SW 1271 (cell line): ENCODE data around the gene PSMB2.

Source experiments
- DNase-seq, 2 experiments: peaks; one replicate each; lab custom pipeline; 2025; lab: John Stamatoyannopoulos, UW

The PSMB2 gene

DNA sequence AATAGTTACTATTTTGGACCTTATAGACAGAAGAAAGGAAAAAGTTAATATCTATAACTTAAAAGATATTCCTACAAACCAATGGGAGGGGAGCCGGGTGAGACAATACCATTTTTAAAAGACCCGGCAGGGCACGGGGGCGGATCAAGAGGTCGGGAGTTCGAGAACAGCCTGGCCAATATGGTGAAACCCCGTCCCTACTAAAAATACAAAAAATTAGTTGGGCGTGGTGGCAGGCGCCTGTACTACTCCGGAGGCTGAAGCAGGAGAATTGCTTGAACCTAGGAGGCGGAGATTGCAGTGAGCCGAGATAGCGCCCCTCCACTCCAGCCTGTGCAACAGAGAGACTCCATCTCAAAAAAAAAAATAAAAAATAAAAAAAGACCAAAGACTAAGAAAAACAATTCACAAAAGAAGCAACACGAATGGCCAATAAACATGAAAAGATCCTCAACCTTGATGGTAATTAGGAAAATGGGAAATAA lies 1.2 kb upstream of the PSMB2 start:
- DNase-seq: no peak

DNA sequence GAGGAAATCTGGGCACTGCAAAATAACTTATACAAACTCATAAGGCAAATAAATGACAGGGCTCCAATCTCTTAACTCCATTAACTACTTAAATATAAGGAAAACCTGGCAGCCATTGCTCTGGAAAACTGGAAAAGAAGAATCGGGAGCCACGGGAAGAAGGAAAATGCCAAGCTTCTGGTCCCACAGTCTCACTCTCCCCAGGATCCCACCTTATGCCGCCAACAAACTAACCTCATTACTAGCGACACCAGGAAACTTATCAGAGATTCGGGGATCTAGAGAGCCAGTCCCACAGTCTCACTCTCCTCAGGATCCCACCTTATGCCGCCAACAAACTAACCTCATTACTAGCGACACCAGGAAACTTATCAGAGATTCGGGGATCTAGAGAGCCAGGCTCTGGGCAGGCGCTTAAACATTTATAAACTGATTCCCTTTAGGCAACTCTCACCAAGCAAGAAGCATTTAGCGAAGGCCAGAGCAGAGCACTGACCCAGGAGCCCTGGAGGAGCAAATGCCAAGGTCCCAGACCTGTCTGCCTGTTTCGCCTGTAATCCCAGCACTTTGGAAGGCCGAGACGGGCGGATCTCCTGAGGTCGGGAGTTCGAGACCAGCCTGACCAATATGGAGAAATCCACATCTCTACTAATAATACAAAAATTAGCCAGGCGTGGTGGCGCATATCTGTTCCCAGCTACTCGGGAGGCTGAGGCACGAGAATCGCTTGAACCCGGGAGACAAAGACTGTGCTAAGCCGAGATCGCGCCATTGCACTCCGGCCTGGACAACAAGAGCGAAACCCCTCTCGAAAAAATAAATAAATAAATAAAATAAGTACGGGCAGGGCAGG lies 720 bp downstream of the PSMB2 start:
- no peak for DNase-seq

DNA sequence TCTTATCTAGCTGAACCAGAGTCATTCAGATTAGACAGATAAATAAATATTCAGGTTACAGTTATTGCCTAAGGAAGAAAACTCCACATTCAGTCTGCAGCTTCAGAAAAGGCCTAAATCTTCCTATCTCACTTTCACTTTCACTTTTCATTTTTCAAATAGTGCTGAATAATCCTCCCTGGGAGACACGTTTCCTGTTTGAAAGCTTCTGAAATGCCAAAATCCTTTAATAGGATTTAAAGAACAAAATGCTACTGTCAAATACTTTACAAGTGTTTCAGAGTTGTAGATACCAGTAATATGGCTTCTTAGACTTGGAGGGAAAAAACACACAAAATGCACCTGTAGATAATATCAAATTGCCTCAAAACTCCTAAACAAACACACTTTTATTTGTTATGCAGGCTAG lies 3.9 kb downstream of the PSMB2 start:
- DNase-seq: peak in 1 of 2 experiments; percentile 37

DNA sequence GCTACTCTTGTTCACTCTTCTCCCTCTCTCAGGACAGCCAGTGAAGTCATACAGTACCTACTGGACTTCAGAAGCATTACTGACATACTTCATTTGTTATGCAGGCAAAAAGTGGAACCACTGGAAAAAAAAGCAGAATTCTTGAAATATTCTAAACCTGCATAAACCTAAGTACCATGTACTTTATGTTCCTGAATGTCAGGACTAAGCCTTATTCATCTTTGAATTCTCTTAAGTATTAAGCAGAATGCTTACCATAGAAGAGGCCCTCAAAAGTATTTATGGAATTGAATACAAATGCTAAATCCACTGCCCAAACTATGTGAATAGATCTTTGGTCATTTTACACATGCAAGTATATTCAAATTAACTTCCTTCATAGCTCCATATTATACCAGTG lies 7.8 kb downstream of the PSMB2 start:
- no peak for DNase-seq

DNA sequence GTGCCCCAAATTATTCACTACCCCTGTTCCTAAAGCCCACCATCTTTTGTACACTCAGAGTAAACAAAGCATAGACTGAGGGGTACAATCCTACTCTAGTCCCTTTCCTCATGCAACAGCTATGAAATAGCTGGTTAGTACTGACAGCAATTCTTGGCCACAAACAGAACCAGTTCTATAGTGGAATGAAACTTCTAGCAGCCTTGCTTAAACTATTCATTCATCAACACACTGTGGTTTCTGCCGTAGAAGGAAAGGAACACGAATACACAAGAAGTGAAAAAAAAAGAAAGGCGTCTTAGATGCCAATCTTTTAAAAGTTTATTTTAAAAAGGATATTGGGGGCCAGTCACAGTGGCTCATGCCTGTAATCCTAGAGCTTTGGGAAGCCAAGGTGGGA lies 9.9 kb downstream of the PSMB2 start:
- no peak for DNase-seq

DNA sequence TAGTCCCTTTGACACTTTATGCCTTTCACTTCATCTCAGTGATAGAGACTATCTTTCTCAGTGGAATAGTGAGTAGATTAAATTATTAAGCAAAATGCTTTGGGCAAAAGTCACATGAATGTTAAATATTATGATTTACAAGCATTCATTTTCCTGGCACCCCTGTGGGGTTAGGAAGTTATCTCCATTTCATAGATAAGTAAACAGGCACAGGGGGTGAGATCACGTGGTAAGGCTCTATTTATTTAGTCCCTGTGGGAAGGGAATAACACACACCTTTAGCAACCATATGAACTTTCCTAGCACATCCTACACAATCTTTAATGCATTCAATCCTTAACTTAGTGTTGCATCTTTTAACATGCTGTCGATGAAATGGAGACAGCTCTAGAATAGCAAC lies 12.3 kb downstream of the PSMB2 start:
- no peak for DNase-seq

DNA sequence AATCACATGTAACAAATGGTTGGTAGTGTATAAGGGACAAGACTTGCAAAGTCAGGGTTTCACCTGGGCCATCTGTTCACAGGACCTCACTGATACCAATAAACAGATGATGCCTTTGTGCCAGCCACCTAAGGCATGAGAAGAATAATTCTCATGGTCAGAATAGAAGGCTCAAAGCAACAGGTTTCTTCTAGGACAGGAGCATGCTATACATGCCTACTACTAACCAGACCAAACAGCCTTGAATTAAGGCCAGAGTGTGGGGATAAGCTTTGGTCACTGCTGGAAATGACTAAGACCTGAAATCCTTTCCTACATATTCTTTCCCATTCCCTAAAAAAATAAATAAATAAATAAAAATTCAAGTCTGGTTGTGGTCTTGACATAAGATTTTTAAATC lies 17.5 kb downstream of the PSMB2 start:
- no peak for DNase-seq

DNA sequence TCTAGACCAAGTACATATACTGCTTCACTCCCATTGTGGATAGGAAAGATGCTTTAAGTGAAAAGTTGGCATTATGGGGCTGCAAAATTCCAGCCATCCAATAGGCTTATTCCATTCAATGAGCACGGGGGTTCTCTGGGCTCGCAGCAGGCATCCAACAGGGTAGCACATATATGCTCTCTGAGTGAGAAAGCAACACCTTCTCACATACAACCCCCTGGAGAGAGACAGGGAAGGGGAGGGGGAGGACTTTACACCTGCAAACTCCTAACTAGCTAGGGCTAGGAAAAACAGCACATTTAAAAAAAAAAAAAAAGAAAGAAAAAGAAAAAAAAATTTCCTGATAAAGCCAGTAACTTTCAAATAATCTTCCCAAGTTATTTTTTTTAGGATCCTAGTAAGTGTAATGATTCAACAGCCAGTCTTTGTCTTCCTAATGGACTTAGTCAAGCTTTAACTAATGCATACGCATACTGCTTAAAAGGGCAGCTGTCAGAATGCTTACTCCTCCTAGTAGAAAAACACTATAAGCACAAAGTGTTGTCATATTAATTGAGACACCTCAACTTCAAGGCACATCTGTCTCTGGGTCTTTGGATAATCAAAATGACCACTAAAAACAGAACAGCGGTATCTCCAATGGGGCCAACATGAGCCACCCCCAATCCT lies 18.7 kb downstream of the PSMB2 start:
- DNase-seq: no peak

DNA sequence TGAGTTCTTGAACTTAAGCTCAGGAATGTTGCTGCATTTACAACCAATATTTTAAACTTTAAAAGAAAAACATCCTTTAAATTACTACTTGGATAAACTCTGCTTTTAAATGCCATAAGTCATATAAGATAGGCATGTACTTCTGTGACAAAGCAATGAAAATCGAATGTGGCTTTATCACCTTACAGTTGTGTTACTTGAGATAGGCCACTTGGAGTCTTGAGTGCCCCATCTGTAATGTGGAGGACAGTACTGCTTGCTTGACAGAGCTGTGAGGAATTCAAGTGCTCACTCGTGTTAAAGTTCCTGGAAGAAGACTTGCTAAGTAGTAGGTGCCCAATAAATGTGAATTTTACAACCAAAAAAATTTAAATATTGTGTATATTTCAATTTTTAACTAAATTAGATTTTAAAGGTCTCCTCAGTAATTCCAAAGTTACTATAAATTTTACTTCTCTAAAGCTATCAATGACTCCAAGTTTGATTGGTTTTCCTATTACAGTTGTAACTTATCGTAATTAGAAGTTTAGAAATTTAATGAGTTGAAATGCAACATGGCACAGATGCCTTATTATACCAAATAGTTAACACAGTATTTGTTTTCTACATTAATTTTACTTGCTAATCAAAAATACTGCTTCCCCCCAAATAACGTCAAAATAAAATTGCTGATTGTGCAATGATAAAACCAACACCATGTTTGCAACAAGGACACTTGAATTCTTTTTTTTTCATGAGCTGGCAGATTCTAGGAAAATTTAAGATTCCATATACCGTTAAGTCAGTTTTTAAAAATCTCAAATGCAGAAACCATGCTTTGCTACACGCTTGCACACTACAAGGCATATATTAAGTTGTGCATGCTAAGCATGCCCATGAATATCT lies 21.8 kb downstream of the PSMB2 start:
- no peak for DNase-seq

DNA sequence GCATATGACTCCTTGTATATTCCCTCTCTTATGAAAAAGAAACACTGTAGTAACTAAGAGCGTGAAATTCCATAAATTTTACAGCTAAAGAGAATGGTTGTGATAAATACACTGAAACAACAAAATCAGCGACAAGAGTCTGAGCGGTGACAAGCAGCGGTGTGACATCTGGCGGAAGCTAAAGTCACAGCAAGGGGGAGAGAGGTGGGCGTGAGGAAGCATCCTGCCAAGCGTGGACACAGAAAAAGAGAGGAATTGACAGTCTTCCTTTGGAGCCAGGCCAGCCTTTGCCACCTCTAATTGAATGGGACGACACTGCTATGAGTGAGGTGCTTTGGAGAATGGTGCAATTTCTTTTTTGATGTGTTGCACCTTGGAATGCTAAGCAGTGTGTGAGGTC lies 25.9 kb downstream of the PSMB2 start:
- no peak for DNase-seq

DNA sequence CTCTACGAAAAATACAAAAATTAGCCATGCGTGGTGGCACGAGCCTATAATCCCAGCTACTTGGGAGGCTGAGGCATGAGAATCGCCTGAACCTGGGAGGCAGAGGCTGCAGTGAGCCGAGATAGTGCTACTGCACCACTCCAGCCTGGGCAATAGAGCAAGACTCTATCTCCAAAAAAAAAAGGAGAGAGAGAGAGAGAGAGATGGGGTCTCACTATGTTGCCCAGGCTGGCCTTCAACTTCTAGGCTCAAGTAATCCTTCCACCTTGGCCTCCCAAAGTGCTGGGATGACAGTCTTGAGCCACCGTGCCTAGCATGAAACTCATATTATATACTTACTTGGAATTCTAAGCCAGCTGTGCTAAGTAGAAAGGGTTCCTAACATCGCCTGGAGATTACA lies 29.7 kb downstream of the PSMB2 start:
- no peak for DNase-seq

DNA sequence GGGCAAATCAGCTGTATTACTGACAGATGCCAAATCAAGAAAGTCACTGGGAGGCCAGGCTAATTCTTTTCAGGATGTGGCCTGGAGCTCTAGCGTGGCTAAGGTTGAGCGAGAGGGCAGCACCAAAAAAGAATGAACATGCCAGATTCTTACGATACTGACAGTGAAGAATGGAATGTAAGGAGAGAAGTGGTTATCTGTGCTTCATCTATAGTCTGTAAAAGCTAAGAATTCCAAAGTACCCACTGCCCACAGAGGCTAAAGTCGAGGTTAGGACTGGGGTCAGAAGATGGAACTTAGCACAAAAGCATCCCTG lies 35.5 kb downstream of the PSMB2 start:
- peak in 1 of 2 experiments; percentile 30 for DNase-seq

DNA sequence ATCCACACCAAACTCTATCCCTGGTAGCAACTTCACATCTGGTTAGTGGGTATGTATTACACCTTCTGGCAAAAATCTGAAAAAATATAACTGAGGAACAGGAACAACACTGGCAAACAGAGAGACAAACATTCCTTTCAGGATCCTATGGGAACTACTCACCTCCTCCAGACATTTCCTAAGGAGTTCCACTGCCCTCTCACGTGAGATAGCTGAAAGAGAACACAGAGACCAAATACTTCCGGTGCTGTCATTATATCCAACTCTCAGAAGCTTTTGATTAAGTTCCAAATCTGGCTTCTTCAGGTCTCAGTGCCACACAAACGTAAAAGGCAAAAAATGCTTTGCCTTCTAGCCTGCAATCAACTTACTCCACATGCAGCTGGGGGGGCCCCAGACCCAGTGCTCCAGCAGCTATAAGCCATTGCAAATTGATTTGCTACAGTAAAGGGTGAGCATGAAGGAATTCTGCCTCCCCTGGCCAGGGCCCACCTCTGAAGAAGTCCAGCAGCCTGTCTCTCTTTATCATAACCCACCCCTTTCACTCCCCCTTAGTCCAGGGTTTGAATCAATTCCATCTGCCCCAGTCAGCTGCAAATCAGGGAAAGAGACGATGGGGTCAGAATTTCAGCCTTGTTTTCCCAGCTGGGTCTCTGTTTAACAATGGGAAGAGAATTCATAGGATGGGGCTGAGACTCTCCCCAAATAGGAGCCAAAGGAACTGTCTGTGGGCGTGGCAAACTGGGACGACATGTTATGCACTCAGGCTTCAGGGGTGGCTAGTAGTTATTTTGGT lies 36.1 kb downstream of the PSMB2 start:
- DNase-seq: no peak

DNA sequence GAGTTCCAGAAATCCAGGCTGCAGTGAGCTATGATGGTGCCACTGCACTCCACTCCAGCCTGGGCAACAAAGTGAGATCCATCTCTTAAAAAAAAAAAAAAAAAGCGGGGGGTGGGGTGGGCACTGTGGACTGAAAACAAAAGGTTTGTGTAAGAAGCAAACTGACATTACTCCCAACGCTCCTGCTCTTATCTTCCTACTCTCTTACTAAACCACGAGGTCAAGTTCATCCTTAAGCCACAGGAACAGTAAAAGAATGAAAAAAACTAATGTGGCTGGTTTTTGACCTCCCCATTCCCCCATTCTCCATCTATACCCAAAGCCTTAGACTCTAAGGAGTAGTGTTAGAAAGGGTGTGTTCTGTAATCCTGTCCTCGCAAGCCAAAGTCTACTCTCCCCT lies 37.4 kb downstream of the PSMB2 start:
- DNase-seq: no peak

DNA sequence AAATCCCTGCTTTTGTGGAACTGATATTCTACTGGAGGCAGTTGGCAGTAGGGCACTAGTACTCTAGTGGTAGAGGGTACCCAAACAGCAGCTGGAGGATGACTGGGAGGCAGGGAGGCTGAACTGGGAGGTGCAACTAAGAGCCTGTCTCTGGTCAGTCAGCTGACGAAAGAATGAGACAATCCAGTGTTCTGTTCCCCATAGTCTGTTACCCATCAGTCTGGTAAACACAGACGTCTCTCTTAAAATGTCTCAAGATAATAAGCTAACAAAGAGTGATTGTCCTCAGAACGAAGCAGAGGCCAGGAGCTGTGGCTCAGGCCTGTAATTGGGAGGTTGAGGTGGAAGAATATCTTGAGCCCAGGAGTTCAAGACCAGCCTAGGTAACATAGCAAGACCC lies 37.9 kb downstream of the PSMB2 start:
- no peak for DNase-seq

DNA sequence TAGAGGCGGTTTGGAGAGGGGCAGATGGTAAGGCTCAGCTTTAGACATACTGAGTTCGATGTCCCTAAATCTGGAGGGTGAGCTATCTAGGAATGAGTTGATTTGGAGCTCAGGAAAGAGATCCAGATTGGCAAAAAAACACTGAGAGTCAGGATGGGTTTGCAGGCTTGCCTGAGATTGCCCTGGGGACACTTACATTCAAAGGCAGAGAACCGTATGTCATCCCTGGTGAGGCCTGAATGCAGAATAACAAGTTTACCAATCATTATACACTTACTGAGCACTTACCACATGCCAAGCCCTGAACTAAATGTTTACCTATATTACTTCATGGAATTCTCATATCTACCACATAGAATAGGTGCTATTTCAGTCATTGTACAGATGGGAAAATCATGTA lies 40.7 kb downstream of the PSMB2 start:
- DNase-seq: no peak

DNA sequence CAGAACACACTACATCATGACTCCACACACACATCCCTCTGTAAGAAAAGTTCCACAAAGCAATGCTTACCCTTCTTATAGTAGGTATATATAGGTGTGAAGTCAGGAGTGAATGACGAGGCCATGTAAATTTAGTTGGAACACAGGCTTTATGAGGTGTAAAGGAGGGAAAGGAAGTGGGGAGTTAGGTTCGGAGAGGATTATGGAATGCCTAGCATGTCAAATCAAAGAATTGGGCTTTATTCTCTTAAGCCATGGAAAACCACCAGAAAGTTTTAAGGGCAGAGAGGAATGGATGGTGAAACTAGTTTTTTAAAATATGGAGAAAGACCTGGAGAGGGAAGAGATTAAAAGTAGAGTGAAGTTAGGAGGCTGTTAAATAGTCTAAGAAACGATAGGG lies 41.9 kb downstream of the PSMB2 start:
- DNase-seq: no peak

DNA sequence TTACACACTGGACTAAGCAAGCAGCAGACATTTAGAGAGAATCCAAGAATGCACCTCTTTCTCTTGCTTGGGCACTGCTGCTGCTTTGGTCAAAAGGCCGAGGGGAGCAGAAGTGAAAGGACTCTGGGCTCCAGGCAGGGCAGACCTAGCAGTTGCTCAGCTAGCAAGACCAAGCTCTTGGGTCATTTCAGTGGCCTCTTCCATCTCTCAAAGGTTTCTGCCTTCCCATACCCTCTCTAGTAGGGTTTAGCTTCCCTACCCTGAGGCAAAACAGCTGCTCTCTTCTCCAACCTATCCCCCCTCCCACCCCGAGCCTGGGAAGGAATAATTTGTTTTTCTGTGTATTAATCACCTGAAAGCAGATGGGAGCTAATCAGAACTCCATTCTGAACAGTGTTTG lies 42.4 kb downstream of the PSMB2 start:
- no peak for DNase-seq

DNA sequence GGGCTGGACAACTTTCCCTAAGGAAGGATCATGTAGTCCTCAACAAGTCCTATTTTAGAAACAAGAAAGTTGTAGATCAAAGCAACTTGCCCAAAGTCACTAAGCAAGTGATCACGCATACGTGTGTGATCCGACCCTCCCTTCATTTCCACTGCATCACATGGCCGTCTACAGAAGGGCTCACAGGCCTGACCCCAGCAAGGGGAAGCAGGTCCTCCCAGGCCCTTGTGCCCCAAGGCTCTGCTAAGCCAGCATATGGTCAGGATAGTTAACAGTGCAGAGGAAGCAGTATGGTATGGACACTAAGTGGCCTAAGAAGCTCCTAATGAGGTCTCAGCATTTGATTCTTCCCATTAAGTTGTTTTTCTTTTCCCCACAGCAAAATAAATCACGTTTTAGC lies 43.5 kb downstream of the PSMB2 start:
- DNase-seq: no peak

DNA sequence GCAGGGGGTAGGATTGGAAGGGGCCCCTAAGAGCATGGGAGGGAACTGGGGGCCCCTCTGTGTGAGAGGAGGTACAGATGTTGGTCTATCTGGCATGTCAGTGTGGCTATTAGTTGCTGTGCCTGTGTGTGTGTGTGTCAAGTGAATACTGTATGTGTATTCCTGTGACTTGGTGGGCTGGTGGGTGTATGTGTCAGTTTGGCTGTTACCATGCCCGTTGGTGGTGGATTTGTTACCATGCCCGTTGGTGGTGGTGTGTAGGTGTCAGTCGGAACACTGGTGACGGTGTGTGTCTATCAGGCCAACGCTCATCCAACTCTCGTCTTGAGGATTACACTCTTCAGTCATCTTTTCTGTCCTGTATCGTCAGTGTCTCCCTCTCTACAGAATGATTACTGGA lies 45.6 kb downstream of the PSMB2 start:
- no peak for DNase-seq

DNA sequence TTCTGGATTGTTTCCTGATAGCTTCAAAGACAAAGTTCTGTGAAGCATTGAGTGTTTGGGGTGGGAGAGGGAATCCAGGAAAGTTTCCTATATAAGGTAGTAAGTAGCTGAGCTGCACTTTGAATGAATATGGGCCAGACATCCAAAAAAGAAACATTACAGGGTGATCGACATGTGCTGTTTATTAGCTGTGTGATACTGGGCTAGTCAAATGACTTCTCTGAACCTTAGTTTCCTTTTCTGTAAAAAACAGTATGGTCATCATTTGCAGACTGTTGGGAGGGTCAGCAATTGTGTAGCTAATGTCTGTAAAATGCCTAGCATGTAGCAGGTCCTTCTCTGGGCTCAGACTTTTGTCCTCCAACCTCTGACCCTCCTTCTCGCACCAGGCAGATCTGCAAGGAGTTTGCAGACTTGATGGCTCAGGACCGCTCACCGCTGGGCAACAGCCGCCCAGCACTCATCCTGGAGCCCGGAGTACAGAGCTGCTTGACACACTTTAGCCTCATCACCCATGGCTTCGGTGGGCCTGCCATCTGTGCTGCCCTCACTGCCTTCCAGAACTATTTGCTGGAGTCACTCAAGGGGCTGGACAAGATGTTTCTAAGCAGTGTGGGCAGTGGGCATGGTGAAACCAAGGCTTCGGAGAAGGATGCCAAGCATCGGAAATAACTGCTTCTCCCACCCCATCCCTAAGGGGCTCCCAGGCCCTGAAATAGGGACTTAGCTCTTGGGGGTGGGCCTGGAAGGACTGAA lies 47.1 kb downstream of the PSMB2 start:
- DNase-seq: no peak
